Caco-2 (cell line): ENCODE data around the gene TAS2R41. TPM values are rescaled to one million over a fixed set of nuclear protein-coding genes. Genes with fewer than 3 reads are reported as not detected.

Experiments
- BruUV-seq: library from RNA; stranded (reverse); fragments of 400-500 nt; replicated peaks from 2 replicates; lab custom pipeline; 2021; lab: Mats Ljungman, UMichigan
- CTCF ChIA-PET: fragments of 300-600 bp; sonication (Branson Sonifier 250); formaldehyde crosslinking; loops from one replicate; lab custom pipeline; 2022; ENCODE audit warnings: antibody characterized with exemption; lab: Charles Lee
- POLR2A ChIA-PET: fragments of 300-600 bp; sonication (Branson Sonifier 250); formaldehyde crosslinking; loops from one replicate; lab custom pipeline; 2022; ENCODE audit warnings: antibody characterized with exemption; lab: Charles Lee
- DNase-seq, 2 experiments: peaks; one replicate each; pipeline versions ENCODE4 v3.0.0 to v3.0.0-alpha.2; 2020 to 2022
- H3K27me3 ChIP-seq: replicated peaks from 2 replicates; pipeline ENCODE4 v1.6.0; 2011; ENCODE audit warnings: low read length; ENCODE audit not compliant: control insufficient read depth, insufficient read depth
- H3K36me3 ChIP-seq: 2 replicates; pipeline ENCODE4 v1.5.1; 2011; ENCODE audit warnings: low read length; ENCODE audit not compliant: control insufficient read depth, insufficient read depth
- H3K4me1 ChIP-seq: fragments of 250-450 bp; sonication (Bioruptor Pico); 2 replicates; pipeline ENCODE4 v1.5.1; 2020; ENCODE audit warnings: mild to moderate bottlenecking
- H3K4me3 ChIP-seq: 2 replicates; pipeline ENCODE4 v1.5.1; 2011; ENCODE audit warnings: low read depth, mild to moderate bottlenecking, control low read depth, low read length
- H3K9me3 ChIP-seq: fragments of 250-450 bp; sonication (Bioruptor Pico); 2 replicates; pipeline ENCODE4 v1.5.1; 2020; ENCODE audit warnings: mild to moderate bottlenecking, moderate library complexity
- H3K27ac Mint-ChIP-seq: one replicate; pipeline ENCODE4 v1.8.0; 2022; ENCODE audit warnings: mixed read lengths; ENCODE audit not compliant: unreplicated experiment
- H3K27me3 Mint-ChIP-seq: one replicate; pipeline ENCODE4 v1.8.0; 2022; ENCODE audit warnings: mixed read lengths; ENCODE audit not compliant: insufficient read depth, unreplicated experiment
- H3K36me3 Mint-ChIP-seq: one replicate; pipeline ENCODE4 v1.8.0; 2022; ENCODE audit warnings: mild to moderate bottlenecking, mixed read lengths; ENCODE audit not compliant: insufficient read depth, unreplicated experiment
- H3K4me1 Mint-ChIP-seq: one replicate; pipeline ENCODE4 v1.8.0; 2022; ENCODE audit warnings: low read depth, mixed read lengths; ENCODE audit not compliant: unreplicated experiment
- H3K4me3 Mint-ChIP-seq: one replicate; pipeline ENCODE4 v1.8.0; 2022; ENCODE audit warnings: mild to moderate bottlenecking, moderate library complexity, mixed read lengths; ENCODE audit not compliant: unreplicated experiment
- H3K9me3 Mint-ChIP-seq: one replicate; pipeline ENCODE4 v1.8.0; 2022; ENCODE audit warnings: mixed read lengths; ENCODE audit not compliant: unreplicated experiment
- intact Hi-C: fragments of 100-400 bp; cut with micrococcal nuclease; formaldehyde crosslinking; loops from one replicate; pipeline ENCODE4 v1.10.0; 2022; ENCODE audit not compliant: unreplicated experiment
- total RNA-seq: library from RNA; stranded (reverse); gene quantifications from 2 replicates; pipeline ENCODE4 v1.2.3, GENCODE V29; 2022
- TF ChIP-seq, protein P1 (sequence below), 2 experiments: fragments of 200-600 bp in 1 of 2; IDR thresholded peaks; 1 replicate in 1 of 2; 2 replicates in 1 of 2; pipeline versions ENCODE4 v1.5.1 to v1.8.0; 2011 to 2022; ENCODE audit warnings: antibody characterized with exemption in 1 of 2, control low read depth in 1 of 2, inconsistent platforms in 1 of 2, low read depth in 1 of 2, low read length in 1 of 2, mild to moderate bottlenecking in 1 of 2, moderate library complexity in 1 of 2; ENCODE audit not compliant: insufficient read depth in 1 of 2, severe bottlenecking in 1 of 2, unreplicated experiment in 1 of 2

The TAS2R41 gene
- total RNA-seq, 1 experiment from 2014 or later = not detected

- intact Hi-C loops = no loop called here
- no peak overlapping the region for H3K4me3 ChIP-seq
- Mint-ChIP-seq H3K36me3 (peaks cover 5% of the 10 kb centered on the region), H3K27ac (no peak overlapping the region), H3K27me3 (no peaks in the 10 kb centered on the region), H3K4me3 (no peak overlapping the region), H3K4me1 (peaks cover 18% of the 10 kb centered on the region), H3K9me3 (no peaks in the 10 kb centered on the region)
- BruUV-seq = no TSS peak
- DNase-seq = no peak
- H3K27me3 ChIP-seq = no peaks in the 10 kb centered on the region
- ChIA-PET CTCF (no interaction called here), POLR2A (no interaction called here)
- H3K36me3 ChIP-seq = no peaks in the 10 kb centered on the region
- H3K9me3 ChIP-seq = no peaks in the 10 kb centered on the region
- peaks cover 17% of the 10 kb centered on the region for H3K4me1 ChIP-seq
- TF ChIP-seq, protein P1, sequence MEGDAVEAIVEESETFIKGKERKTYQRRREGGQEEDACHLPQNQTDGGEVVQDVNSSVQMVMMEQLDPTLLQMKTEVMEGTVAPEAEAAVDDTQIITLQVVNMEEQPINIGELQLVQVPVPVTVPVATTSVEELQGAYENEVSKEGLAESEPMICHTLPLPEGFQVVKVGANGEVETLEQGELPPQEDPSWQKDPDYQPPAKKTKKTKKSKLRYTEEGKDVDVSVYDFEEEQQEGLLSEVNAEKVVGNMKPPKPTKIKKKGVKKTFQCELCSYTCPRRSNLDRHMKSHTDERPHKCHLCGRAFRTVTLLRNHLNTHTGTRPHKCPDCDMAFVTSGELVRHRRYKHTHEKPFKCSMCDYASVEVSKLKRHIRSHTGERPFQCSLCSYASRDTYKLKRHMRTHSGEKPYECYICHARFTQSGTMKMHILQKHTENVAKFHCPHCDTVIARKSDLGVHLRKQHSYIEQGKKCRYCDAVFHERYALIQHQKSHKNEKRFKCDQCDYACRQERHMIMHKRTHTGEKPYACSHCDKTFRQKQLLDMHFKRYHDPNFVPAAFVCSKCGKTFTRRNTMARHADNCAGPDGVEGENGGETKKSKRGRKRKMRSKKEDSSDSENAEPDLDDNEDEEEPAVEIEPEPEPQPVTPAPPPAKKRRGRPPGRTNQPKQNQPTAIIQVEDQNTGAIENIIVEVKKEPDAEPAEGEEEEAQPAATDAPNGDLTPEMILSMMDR (IDR thresholded peaks at IDR 0.05; ENCODE audit: insufficient read depth in 1 of 2, low read depth in 1 of 2, low read length in 1 of 2, severe bottlenecking in 1 of 2, unreplicated experiment in 1 of 2) = no peak
These were observed 15.4 kb downstream of the TAS2R41 start for GRCh38 chr7:143492799-143493739.

- no TSS peak for BruUV-seq
- no peaks in the 10 kb centered on the region for H3K27me3 ChIP-seq
- Mint-ChIP-seq H3K27me3 (no peaks in the 10 kb centered on the region), H3K36me3 (peaks cover 5% of the 10 kb centered on the region), H3K4me1 (peaks cover 18% of the 10 kb centered on the region), H3K4me3 (no peak overlapping the region), H3K27ac (no peak overlapping the region), H3K9me3 (no peaks in the 10 kb centered on the region)
- TF ChIP-seq, protein P1 (IDR thresholded peaks at IDR 0.05; ENCODE audit: insufficient read depth in 1 of 2, low read depth in 1 of 2, low read length in 1 of 2, severe bottlenecking in 1 of 2, unreplicated experiment in 1 of 2) = no peak
- CTCF ChIA-PET = no interaction called here
- H3K36me3 ChIP-seq = no peaks in the 10 kb centered on the region
- intact Hi-C loops = no loop called here
- peaks cover 17% of the 10 kb centered on the region for H3K4me1 ChIP-seq
- H3K4me3 ChIP-seq = no peak overlapping the region
- no peak for DNase-seq
- H3K9me3 ChIP-seq = no peaks in the 10 kb centered on the region
- POLR2A ChIA-PET = no interaction called here
These were observed 16.1 kb downstream of the TAS2R41 start for GRCh38 chr7:143493751-143494150.

GRCh38 chr7:143494622-143495021 lies 16.9 kb downstream of the TAS2R41 start:
- BruUV-seq = no TSS peak

More at GRCh38 chr7:143494622-143495021, 16.9 kb downstream of the TAS2R41 start:
- ChIA-PET POLR2A (no interaction called here), CTCF (no interaction called here)
- Mint-ChIP-seq H3K4me3 (no peak overlapping the region), H3K36me3 (peaks cover 5% of the 10 kb centered on the region), H3K27me3 (no peaks in the 10 kb centered on the region), H3K9me3 (no peaks in the 10 kb centered on the region), H3K27ac (no peak overlapping the region), H3K4me1 (peaks cover 18% of the 10 kb centered on the region)
- Histone ChIP-seq H3K9me3 (no peaks in the 10 kb centered on the region), H3K4me3 (no peak overlapping the region), H3K4me1 (peaks cover 21% of the 10 kb centered on the region), H3K27me3 (no peaks in the 10 kb centered on the region), H3K36me3 (no peaks in the 10 kb centered on the region)
- no peak for DNase-seq
- TF ChIP-seq, protein P1 (IDR thresholded peaks at IDR 0.05; ENCODE audit: insufficient read depth in 1 of 2, low read depth in 1 of 2, low read length in 1 of 2, severe bottlenecking in 1 of 2, unreplicated experiment in 1 of 2) = no peak
- intact Hi-C loops = no loop called here
